Testis (tissue), 2 donors: ENCODE measurements around the gene RPL29.

Source experiments
- POLR2A ChIP-seq: fragments of 450-650 bp; IDR thresholded peaks from one replicate; pipeline ENCODE4 v1.6.1; 2017; ENCODE audit warnings: antibody characterized with exemption, mild to moderate bottlenecking, moderate library complexity
- TF ChIP-seq, protein P1 (sequence below), 3 experiments: fragments of 450-650 bp in 2 of 3; fragments of 200-600 bp in 1 of 3; sonication (generic) in 1 of 3; IDR thresholded peaks; one replicate each; pipeline ENCODE4 v1.5.1; 2016 to 2019; ENCODE audit warnings: antibody characterized with exemption in 3 of 3, mild to moderate bottlenecking in 2 of 3, moderate library complexity in 1 of 3

DNA sequence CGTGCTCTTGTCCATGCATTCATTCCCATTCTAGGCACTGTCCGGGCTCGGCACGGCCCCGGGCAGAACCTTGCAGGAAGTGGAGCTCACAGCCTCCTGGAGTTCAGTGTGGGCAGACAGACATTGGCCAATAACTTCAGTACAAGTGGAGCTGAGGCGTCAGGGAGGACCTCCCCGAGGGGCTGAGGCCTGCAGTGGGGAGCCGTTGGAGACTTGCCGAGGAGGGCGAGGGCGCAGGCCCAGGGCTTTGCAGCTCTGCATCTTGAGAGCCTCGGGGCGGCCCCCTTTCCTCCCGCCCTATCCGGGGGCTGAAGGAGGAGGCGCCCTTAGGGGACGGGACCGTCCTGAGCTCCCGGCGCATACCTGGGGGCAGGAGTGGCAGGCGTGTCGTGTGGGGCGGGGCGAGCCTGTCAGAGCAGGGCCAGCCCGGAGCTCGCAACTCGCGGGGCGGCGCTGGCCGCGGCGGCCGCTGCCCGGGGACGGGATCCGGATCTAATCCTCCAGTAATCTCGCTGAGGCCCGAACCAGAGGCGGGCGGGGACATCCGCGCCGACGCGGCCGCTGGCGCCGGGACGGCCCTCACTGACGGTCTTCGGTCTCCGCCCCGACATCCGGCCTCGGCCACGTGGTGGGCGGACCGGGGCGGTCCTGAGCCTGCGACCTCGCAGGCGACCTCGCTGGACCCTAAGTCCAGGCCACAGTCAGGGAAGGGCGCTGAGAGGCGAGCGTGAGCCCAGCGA is 12.7 kb downstream of the RPL29 start, which contains the start of gene ACY1:
- TF ChIP-seq, protein P1, sequence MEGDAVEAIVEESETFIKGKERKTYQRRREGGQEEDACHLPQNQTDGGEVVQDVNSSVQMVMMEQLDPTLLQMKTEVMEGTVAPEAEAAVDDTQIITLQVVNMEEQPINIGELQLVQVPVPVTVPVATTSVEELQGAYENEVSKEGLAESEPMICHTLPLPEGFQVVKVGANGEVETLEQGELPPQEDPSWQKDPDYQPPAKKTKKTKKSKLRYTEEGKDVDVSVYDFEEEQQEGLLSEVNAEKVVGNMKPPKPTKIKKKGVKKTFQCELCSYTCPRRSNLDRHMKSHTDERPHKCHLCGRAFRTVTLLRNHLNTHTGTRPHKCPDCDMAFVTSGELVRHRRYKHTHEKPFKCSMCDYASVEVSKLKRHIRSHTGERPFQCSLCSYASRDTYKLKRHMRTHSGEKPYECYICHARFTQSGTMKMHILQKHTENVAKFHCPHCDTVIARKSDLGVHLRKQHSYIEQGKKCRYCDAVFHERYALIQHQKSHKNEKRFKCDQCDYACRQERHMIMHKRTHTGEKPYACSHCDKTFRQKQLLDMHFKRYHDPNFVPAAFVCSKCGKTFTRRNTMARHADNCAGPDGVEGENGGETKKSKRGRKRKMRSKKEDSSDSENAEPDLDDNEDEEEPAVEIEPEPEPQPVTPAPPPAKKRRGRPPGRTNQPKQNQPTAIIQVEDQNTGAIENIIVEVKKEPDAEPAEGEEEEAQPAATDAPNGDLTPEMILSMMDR (IDR thresholded peaks at IDR 0.05): no peak
- no peak for TF ChIP-seq POLR2A
